Activated CD4-positive, alpha-beta T cell treated with anti-CD3 and anti-CD28 coated beads, Interleukin-2, amount 10 ng/mL, durations not matched to agents 7 days and 5 days (primary cell): ENCODE results near the gene SULF2. TPM values are rescaled to one million over a fixed set of nuclear protein-coding genes. Genes with fewer than 3 reads are reported as not detected.
"Not testable (repeated sequence)": the region's sequence is repeated elsewhere in the genome, so short reads cannot be mapped to it uniquely, and the experiment has no call there.

Experiments
- CTCF ChIA-PET: fragments of 350-600 bp; sonication (Branson Sonifier 250); formaldehyde crosslinking; loops from one replicate; lab custom pipeline; 2021; ENCODE audit warnings: antibody characterized with exemption; lab: Charles Lee
- POLR2A ChIA-PET: fragments of 350-600 bp; sonication (Branson Sonifier 250); formaldehyde crosslinking; loops from one replicate; lab custom pipeline; 2021; ENCODE audit warnings: antibody characterized with exemption; lab: Charles Lee
- DNase-seq: peaks from one replicate; pipeline ENCODE4 v3.0.0-alpha.2; 2020
- H3K27ac Mint-ChIP-seq: one replicate; pipeline ENCODE4 v1.8.0; 2021; ENCODE audit warnings: mild to moderate bottlenecking, moderate library complexity, mixed read lengths
- H3K27me3 Mint-ChIP-seq: one replicate; pipeline ENCODE4 v1.8.0; 2021; ENCODE audit warnings: mixed read lengths
- H3K36me3 Mint-ChIP-seq: one replicate; pipeline ENCODE4 v1.8.0; 2021; ENCODE audit warnings: low read depth, mixed read lengths
- H3K4me1 Mint-ChIP-seq: one replicate; pipeline ENCODE4 v1.8.0; 2021; ENCODE audit warnings: mixed read lengths
- H3K4me3 Mint-ChIP-seq: one replicate; pipeline ENCODE4 v1.8.0; 2021; ENCODE audit warnings: mild to moderate bottlenecking, moderate library complexity, mixed read lengths
- H3K9me3 Mint-ChIP-seq: one replicate; pipeline ENCODE4 v1.8.0; 2021; ENCODE audit warnings: mixed read lengths
- total RNA-seq, 2 experiments: library from RNA; stranded (reverse); gene quantifications; one replicate each; pipeline ENCODE4 v1.2.3, GENCODE V29; 2021

The SULF2 gene
- total RNA-seq, 2 experiments from 2014 or later, result 0.37 to 0.69 TPM

GRCh38 chr20:47815866-47816265, 30.6 kb upstream of the SULF2 start:
- Mint-ChIP-seq H3K27me3 (peaks cover 20% of the 10 kb centered on the region), H3K9me3 (no peaks in the 10 kb centered on the region)
- CTCF ChIA-PET, result no interaction called here

GRCh38 chr20:47815416-47815806, 30.1 kb upstream of the SULF2 start:
- POLR2A ChIA-PET, result no interaction called here
- Mint-ChIP-seq H3K4me3 (no peak overlapping the region), H3K9me3 (no peaks in the 10 kb centered on the region), H3K27ac (no peak overlapping the region), H3K4me1 (no peaks in the 10 kb centered on the region), H3K27me3 (peaks cover 20% of the 10 kb centered on the region), H3K36me3 (no peaks in the 10 kb centered on the region)
- no peak for DNase-seq
- CTCF ChIA-PET, result interaction anchor here (1.4 kb wide), 1 partner anchor 79 kb away, joined by 4 read pairs; no protein-coding TSS in a partner anchor

More at GRCh38 chr20:47815866-47816265, 30.6 kb upstream of the SULF2 start:
- Mint-ChIP-seq H3K36me3 (no peaks in the 10 kb centered on the region), H3K4me3 (no peak overlapping the region), H3K4me1 (no peaks in the 10 kb centered on the region), H3K27ac (no peak overlapping the region)
- DNase-seq, result no peak
- POLR2A ChIA-PET, result no interaction called here

- ChIA-PET CTCF (interaction anchor here (1.4 kb wide), 1 partner anchor 80 kb away, joined by 4 read pairs; no protein-coding TSS in a partner anchor), POLR2A (no interaction called here)
- no peak overlapping the region for H3K4me3 Mint-ChIP-seq
Measured at GRCh38 chr20:47814632-47815415, 29.5 kb upstream of the SULF2 start.

GRCh38 chr20:47810721-47811347, 25.6 kb upstream of the SULF2 start:
- POLR2A ChIA-PET, result no interaction called here
- Mint-ChIP-seq H3K36me3 (no peaks in the 10 kb centered on the region), H3K4me1 (no peaks in the 10 kb centered on the region), H3K4me3 (no peak overlapping the region), H3K27me3 (peaks cover 18% of the 10 kb centered on the region), H3K27ac (no peak overlapping the region), H3K9me3 (no peaks in the 10 kb centered on the region)
- DNase-seq, result no peak
- CTCF ChIA-PET, result no interaction called here

More at GRCh38 chr20:47814632-47815415, 29.5 kb upstream of the SULF2 start:
- H3K9me3 Mint-ChIP-seq, result no peaks in the 10 kb centered on the region
- no peaks in the 10 kb centered on the region for H3K36me3 Mint-ChIP-seq
- no peaks in the 10 kb centered on the region for H3K4me1 Mint-ChIP-seq
- H3K27me3 Mint-ChIP-seq, result peaks cover 20% of the 10 kb centered on the region
- DNase-seq, result no peak
- H3K27ac Mint-ChIP-seq, result no peak overlapping the region

- Mint-ChIP-seq H3K9me3 (no peaks in the 10 kb centered on the region), H3K4me3 (no peak overlapping the region), H3K36me3 (no peaks in the 10 kb centered on the region), H3K27me3 (peaks cover 18% of the 10 kb centered on the region), H3K27ac (no peak overlapping the region), H3K4me1 (no peaks in the 10 kb centered on the region)
- DNase-seq, result no peak
- POLR2A ChIA-PET, result no interaction called here
- CTCF ChIA-PET, result no interaction called here
Measured at GRCh38 chr20:47810116-47810677, 24.9 kb upstream of the SULF2 start.

- POLR2A ChIA-PET, result no interaction called here
- no peak for DNase-seq
Measured at GRCh38 chr20:47809161-47809960, 24.1 kb upstream of the SULF2 start.

GRCh38 chr20:47805951-47806350, 20.7 kb upstream of the SULF2 start:
- no peak overlapping the region for H3K4me3 Mint-ChIP-seq
- H3K4me1 Mint-ChIP-seq, result no peaks in the 10 kb centered on the region
- peaks cover 1% of the 10 kb centered on the region for H3K27me3 Mint-ChIP-seq

More at GRCh38 chr20:47809161-47809960, 24.1 kb upstream of the SULF2 start:
- Mint-ChIP-seq H3K27me3 (peaks cover 18% of the 10 kb centered on the region), H3K4me1 (no peaks in the 10 kb centered on the region), H3K9me3 (no peaks in the 10 kb centered on the region), H3K27ac (no peak overlapping the region), H3K36me3 (no peaks in the 10 kb centered on the region), H3K4me3 (no peak overlapping the region)
- CTCF ChIA-PET, result no interaction called here

GRCh38 chr20:47804972-47805371, 19.7 kb upstream of the SULF2 start:
- CTCF ChIA-PET, H3K4me3 Mint-ChIP-seq, H3K36me3 Mint-ChIP-seq, DNase-seq, H3K4me1 Mint-ChIP-seq, POLR2A ChIA-PET, H3K27ac Mint-ChIP-seq, H3K27me3 Mint-ChIP-seq, H3K9me3 Mint-ChIP-seq: not testable (repeated sequence)

More at GRCh38 chr20:47805951-47806350, 20.7 kb upstream of the SULF2 start:
- H3K9me3 Mint-ChIP-seq, result no peaks in the 10 kb centered on the region
- no peak for DNase-seq
- H3K36me3 Mint-ChIP-seq, result no peaks in the 10 kb centered on the region
- POLR2A ChIA-PET, result no interaction called here
- no peak overlapping the region for H3K27ac Mint-ChIP-seq
- CTCF ChIA-PET, result no interaction called here

- H3K27me3 Mint-ChIP-seq, H3K9me3 Mint-ChIP-seq, H3K27ac Mint-ChIP-seq, DNase-seq, POLR2A ChIA-PET, H3K36me3 Mint-ChIP-seq, CTCF ChIA-PET, H3K4me1 Mint-ChIP-seq, H3K4me3 Mint-ChIP-seq: not testable (repeated sequence)
Measured at GRCh38 chr20:47804224-47804825, 19.0 kb upstream of the SULF2 start.

- Mint-ChIP-seq H3K4me3 (no peak overlapping the region), H3K27ac (no peak overlapping the region), H3K9me3 (no peaks in the 10 kb centered on the region), H3K36me3 (no peaks in the 10 kb centered on the region), H3K4me1 (no peaks in the 10 kb centered on the region), H3K27me3 (no peaks in the 10 kb centered on the region)
- DNase-seq, result no peak
- CTCF ChIA-PET, result interaction anchor here (0.6 kb wide), 1 partner anchor 25 kb away, joined by 4 read pairs; no protein-coding TSS in a partner anchor
- POLR2A ChIA-PET, result no interaction called here
Measured at GRCh38 chr20:47802975-47803374, 17.7 kb upstream of the SULF2 start.

- Mint-ChIP-seq H3K36me3 (no peaks in the 10 kb centered on the region), H3K4me1 (no peaks in the 10 kb centered on the region), H3K4me3 (no peak overlapping the region), H3K27ac (no peak overlapping the region), H3K27me3 (no peaks in the 10 kb centered on the region), H3K9me3 (no peaks in the 10 kb centered on the region)
- no peak for DNase-seq
- CTCF ChIA-PET, result no interaction called here
- POLR2A ChIA-PET, result no interaction called here
Measured at GRCh38 chr20:47802226-47802920, 17.1 kb upstream of the SULF2 start.

- no peak for DNase-seq
- Mint-ChIP-seq H3K27ac (no peak overlapping the region), H3K4me1 (no peaks in the 10 kb centered on the region), H3K4me3 (no peak overlapping the region), H3K27me3 (no peaks in the 10 kb centered on the region), H3K9me3 (no peaks in the 10 kb centered on the region), H3K36me3 (no peaks in the 10 kb centered on the region)
- ChIA-PET CTCF (no interaction called here), POLR2A (no interaction called here)
Measured at GRCh38 chr20:47801759-47802158, 16.5 kb upstream of the SULF2 start.
